ENCODE data around the gene ATRNL1. TPM values are rescaled to one million over a fixed set of nuclear protein-coding genes. Genes with fewer than 3 reads are reported as not detected.
A peak's percentile ranks its signal among the peaks of the same experiment; 100 is the strongest.
"Not testable (repeated sequence)": the region's sequence is repeated elsewhere in the genome, so short reads cannot be mapped to it uniquely, and the experiment has no call there.

ATRNL1 gene
- total and polyA plus RNA-seq, 2 experiments from 2014 or later, result 4.8 to 29.7 TPM

GRCh38 chr10:115745943-115746342 lies 652.8 kb downstream of the ATRNL1 start:
- no peaks in the 10 kb centered on the region for H3K36me3 ChIP-seq (ENCODE audit: insufficient read depth)
- no peak overlapping the region for H3K4me2 ChIP-seq
- H3K9me2 ChIP-seq (ENCODE audit: insufficient read depth), result no peaks in the 10 kb centered on the region
- H3K4me1 ChIP-seq (ENCODE audit: insufficient read depth), result no peaks in the 10 kb centered on the region
- H3K27ac Mint-ChIP-seq, result no peak overlapping the region
- no peaks in the 10 kb centered on the region for H3K27me3 Mint-ChIP-seq (ENCODE audit: insufficient read depth, low read depth, poor library complexity)
- TF ChIP-seq NANOG (IDR thresholded peaks at IDR 0.05; ENCODE audit: borderline replicate concordance) (no peak), STAT1 (IDR thresholded peaks at IDR 0.05; ENCODE audit: unreplicated experiment) (no peak), ETS1 (IDR thresholded peaks at IDR 0.05) (no peak), CTCF (conservative IDR thresholded peaks at IDR 0.05; ENCODE audit: low read depth in 2 of 2) (no peak), EZH2 (IDR thresholded peaks at IDR 0.05; ENCODE audit: low read depth, unreplicated experiment) (no peak)
- H3K79me2 ChIP-seq (replicated peaks; ENCODE audit: insufficient read depth), result no peaks in the 10 kb centered on the region
- no peak overlapping the region for H2AFZ ChIP-seq
- no peak overlapping the region for H3K4me3 ChIP-seq
- H3K27ac ChIP-seq (ENCODE audit: low read depth), result no peak overlapping the region
- H3K4me1 Mint-ChIP-seq, result no peaks in the 10 kb centered on the region
- H3K27me3 ChIP-seq (ENCODE audit: insufficient read depth), result no peaks in the 10 kb centered on the region
- no peak overlapping the region for H3K4me3 Mint-ChIP-seq
- DNase-seq (ENCODE audit: low spot score) (no peak), ATAC-seq (no peak)
- H3K9me3 Mint-ChIP-seq, result no peaks in the 10 kb centered on the region
- no peaks in the 10 kb centered on the region for H4K20me1 ChIP-seq (replicated peaks; ENCODE audit: insufficient read depth)
- no peaks in the 10 kb centered on the region for H3F3A ChIP-seq (replicated peaks; ENCODE audit: low read depth)
- H3K36me3 Mint-ChIP-seq (ENCODE audit: low read depth), result no peaks in the 10 kb centered on the region

GRCh38 chr10:115747811-115748210 lies 654.6 kb downstream of the ATRNL1 start:
- Histone ChIP-seq H3K27me3 (ENCODE audit: insufficient read depth) (no peaks in the 10 kb centered on the region), H4K20me1 (replicated peaks; ENCODE audit: insufficient read depth) (no peaks in the 10 kb centered on the region), H3K4me1 (ENCODE audit: insufficient read depth) (no peaks in the 10 kb centered on the region), H3K4me3 (no peak overlapping the region), H3K9me2 (ENCODE audit: insufficient read depth) (no peaks in the 10 kb centered on the region), H3K79me2 (replicated peaks; ENCODE audit: insufficient read depth) (no peaks in the 10 kb centered on the region), H3K27ac (ENCODE audit: low read depth) (no peak overlapping the region), H2AFZ (no peak overlapping the region), H3F3A (replicated peaks; ENCODE audit: low read depth) (no peaks in the 10 kb centered on the region), H3K36me3 (ENCODE audit: insufficient read depth) (no peaks in the 10 kb centered on the region), H3K4me2 (no peak overlapping the region)
- Mint-ChIP-seq H3K4me3 (no peak overlapping the region), H3K4me1 (no peaks in the 10 kb centered on the region), H3K36me3 (ENCODE audit: low read depth) (no peaks in the 10 kb centered on the region), H3K27me3 (ENCODE audit: insufficient read depth, low read depth, poor library complexity) (no peaks in the 10 kb centered on the region), H3K9me3 (no peaks in the 10 kb centered on the region), H3K27ac (no peak overlapping the region)
- TF ChIP-seq REST (IDR thresholded peaks at IDR 0.05; ENCODE audit: unreplicated experiment), result no peak
- ATAC-seq (no peak), DNase-seq (ENCODE audit: low spot score) (no peak)

GRCh38 chr10:115758488-115758887 lies 665.3 kb downstream of the ATRNL1 start:
- H3K4me3 ChIP-seq; H3F3A ChIP-seq (replicated peaks; ENCODE audit: low read depth); H3K27ac Mint-ChIP-seq; H3K27me3 Mint-ChIP-seq (ENCODE audit: insufficient read depth, low read depth, poor library complexity); H3K27me3 ChIP-seq (ENCODE audit: insufficient read depth); H3K36me3 Mint-ChIP-seq (ENCODE audit: low read depth); H3K36me3 ChIP-seq (ENCODE audit: insufficient read depth); H3K4me1 ChIP-seq (ENCODE audit: insufficient read depth); H3K9me2 ChIP-seq (ENCODE audit: insufficient read depth); H2AFZ ChIP-seq; H3K79me2 ChIP-seq (replicated peaks; ENCODE audit: insufficient read depth); H3K4me3 Mint-ChIP-seq; H3K27ac ChIP-seq (ENCODE audit: low read depth); H4K20me1 ChIP-seq (replicated peaks; ENCODE audit: insufficient read depth); H3K9me3 Mint-ChIP-seq: not testable (repeated sequence)
- 0 out of 2 replicates have a peak overlapping the region, but pooled peaks have one; percentile 64 for H3K4me2 ChIP-seq
- H3K4me1 Mint-ChIP-seq, result peaks cover 10% of the 10 kb centered on the region; the same call in 2 of the 3 replicates
- DNase-seq (ENCODE audit: low spot score) (peak; percentile 76), ATAC-seq (peak; percentile 87)

Data from GM23338 (cell line).